DLD1 (cell line): Measurements from ENCODE around the gene KCP.
"Not testable (repeated sequence)": the region's sequence is repeated elsewhere in the genome, so short reads cannot be mapped to it uniquely, and the experiment has no call there.

Experiments used
- in situ Hi-C: cut with HindIII; loops from 2 replicates; pipeline ENCODE4 v1.10.0; 2017; ENCODE audit warnings: low sequenced_read_pairs

Gene KCP

GRCh38 chr7:128922496-128923410 lies 12.2 kb upstream of the KCP start:
- in situ Hi-C loops, result no loop called here

- in situ Hi-C loops, result no loop called here
These were observed 11.4 kb upstream of the KCP start for GRCh38 chr7:128921866-128922440.

GRCh38 chr7:128920913-128921582 lies 10.5 kb upstream of the KCP start:
- in situ Hi-C loops, result no loop called here

DNA sequence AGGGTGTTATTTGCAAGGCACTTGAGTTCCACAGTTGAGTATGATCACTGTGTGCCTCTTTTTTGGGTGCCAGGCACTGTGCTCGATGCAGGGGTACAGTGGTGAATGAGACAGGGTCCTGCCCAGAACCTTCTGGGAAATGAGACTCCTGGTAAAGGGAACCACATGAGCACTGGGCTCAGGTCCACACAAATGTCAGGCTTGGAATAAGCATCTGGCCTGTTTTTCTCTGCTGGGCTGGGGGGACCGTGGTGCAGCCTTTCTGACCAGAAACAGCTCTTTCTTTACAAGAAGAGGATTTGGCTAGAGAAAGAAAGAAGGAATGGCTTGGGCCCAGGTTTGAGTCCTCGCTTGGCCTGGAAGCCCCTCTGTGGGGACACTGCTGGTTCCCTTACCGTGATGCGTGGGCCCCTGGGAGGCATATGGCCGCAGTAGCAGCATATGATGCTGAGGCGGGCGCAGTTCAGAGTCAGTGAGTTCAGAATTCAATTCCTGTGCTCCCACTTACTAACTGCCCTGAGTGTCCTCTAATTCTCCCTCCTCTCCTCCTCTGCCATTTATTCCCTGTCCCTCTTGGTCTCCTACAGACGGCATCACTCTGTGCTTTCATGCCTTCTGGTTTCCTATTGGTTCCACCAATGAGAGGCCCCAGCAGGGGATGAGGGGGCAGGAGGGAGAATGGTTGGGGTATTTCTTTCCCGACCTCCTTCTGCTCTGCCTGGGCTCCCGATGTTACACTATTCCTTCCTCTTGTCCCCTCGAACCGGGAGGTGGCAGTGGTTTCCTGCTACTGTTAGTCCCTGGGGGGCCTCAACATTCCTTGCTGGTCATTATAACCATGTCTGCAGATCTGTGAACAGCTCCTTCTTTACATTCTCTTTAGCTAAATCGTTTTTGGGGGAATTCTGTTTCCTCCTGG lies 9.6 kb upstream of the KCP start:
- in situ Hi-C loops, result no loop called here

GRCh38 chr7:128919241-128919640 lies 8.7 kb upstream of the KCP start:
- in situ Hi-C loops, result no loop called here

- in situ Hi-C loops, result no loop called here
These were observed 7.6 kb upstream of the KCP start for GRCh38 chr7:128918016-128918665.

GRCh38 chr7:128917122-128917521 lies 6.6 kb upstream of the KCP start:
- in situ Hi-C loops, result no loop called here

DNA sequence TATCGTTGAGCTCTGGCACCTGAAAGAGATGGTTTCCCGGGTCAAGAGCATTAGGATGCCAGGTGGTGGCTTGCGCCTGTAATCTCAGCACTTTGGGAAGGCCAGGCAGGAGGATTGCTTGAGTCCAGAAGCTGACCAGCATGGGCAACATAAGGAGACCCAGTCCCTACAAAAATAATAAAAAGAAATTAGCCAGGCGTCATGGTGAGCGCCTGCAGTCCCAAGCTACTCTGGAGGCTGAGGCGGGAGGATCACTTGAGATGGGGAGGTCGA lies 6.1 kb upstream of the KCP start:
- in situ Hi-C loops, result no loop called here

- in situ Hi-C loops, result no loop called here
These were observed 5.5 kb upstream of the KCP start for GRCh38 chr7:128915841-128916642.

- in situ Hi-C loops, result no loop called here
These were observed 4.8 kb upstream of the KCP start for GRCh38 chr7:128915271-128915819.

- in situ Hi-C loops, result no loop called here
These were observed 4.2 kb upstream of the KCP start for GRCh38 chr7:128914566-128915151.

DNA sequence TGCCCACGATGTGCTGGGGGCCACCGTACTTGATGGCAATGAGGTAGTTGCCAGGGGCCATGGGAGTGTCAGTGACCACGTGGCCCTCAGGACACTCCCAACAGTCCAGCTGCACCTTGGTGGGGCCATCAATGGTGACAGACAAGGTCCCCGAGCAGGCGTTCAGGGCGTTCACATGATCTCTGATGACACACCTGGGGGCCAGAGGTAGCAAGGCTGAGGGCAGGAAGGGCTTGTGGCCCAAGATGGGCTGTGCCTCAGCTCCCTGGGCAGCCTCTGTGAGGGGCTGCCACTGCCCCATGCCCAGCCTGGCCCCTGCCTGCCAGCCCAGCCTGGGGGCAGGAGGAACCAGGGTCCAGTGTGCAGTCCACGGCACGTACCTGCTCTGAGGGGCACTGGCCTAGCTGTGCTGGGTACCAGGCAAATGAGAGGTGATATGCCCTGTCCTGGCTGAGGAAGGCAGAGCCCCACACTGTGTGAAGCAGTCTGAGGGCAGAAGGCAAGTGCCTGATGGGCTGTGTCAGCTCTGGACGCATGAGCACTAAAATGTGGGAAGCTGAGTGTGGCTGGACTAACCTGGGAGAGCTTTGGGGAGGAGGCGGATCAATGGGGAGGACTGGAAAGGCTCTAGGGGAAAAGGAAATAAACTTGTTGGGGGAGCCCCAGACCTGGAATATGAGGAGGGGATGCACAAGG lies 3.5 kb upstream of the KCP start:
- in situ Hi-C loops, result no loop called here

DNA sequence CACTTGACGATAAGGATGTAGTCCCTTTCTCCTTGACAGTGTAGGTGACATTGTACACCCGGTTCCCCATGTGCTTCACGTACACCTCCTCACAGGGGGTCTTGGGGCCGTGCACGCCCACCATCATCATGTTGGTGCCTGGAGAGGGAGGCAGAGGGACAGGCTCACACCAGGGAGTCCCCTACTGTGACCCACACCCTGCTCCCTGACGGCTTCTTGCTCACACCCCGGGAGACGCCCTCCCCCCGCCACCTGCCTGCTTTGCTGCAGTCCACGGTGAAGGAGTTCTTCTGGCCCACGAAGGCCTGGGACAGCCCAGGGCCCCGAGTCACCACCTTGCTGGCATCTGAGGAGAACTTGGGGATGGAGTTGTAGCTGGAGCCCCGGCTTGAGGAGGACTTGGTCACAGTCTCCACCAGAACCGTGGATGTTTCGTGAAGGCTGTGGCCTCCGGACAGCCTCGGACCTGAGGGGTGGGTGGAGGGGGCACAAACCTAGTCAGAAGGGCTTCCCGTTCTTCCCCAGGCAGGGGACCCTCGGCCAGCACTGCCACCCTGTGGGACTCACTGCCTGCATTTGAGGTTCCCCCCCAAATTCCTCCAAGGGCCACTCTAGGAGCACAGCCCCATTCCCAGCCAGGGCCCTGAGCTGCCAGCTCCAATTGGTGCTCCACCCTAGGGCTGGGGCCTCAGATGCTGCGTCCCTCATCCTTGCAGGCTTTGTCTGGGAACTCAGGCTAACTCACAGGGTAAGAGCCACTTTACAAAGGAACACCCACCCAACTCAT lies 2.4 kb upstream of the KCP start:
- in situ Hi-C loops, result not testable (repeated sequence)

DNA sequence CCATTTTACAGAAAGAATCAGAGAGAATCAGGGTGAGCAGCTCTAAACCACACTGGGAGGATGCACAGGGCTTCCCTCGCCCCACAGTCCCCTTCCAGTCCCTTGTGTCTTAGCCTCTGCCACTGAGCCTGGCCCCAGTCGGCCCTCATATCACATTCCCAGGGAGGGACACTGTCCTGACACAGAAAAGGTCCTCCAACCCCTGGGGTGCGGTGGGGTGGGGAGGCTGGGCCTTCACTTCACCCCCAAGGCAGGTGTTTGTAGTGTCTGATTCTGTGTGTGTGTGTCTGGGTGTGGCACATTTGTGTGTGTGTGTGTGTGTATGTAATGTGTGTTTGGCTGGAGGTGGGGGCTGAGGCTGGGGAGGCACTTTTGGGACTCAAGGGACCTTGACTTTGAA lies 1.8 kb upstream of the KCP start:
- in situ Hi-C loops, result no loop called here

- in situ Hi-C loops, result no loop called here
These were observed 1.0 kb upstream of the KCP start for GRCh38 chr7:128911423-128912031.

- in situ Hi-C loops, result no loop called here
These were observed 612 bp downstream of the KCP start for GRCh38 chr7:128909625-128910568.
